OCI-LY7 (cell line): ENCODE data around the gene BOLA3. TPM values are rescaled to one million over a fixed set of nuclear protein-coding genes. Genes with fewer than 3 reads are reported as not detected.
A peak's percentile ranks its signal among the peaks of the same experiment; 100 is the strongest.

Source experiments
- BruUV-seq: library from RNA; stranded (reverse); fragments of 400-500 nt; replicated peaks from 2 replicates; lab custom pipeline; 2021; lab: Mats Ljungman, UMichigan
- CTCF ChIA-PET: fragments of 300-600 bp; sonication (Branson Sonifier 250); formaldehyde crosslinking; loops from one replicate; lab custom pipeline; 2022; ENCODE audit warnings: antibody characterized with exemption; ENCODE audit not compliant: unreplicated experiment; lab: Charles Lee
- POLR2A ChIA-PET: fragments of 300-600 bp; sonication (Branson Sonifier 250); formaldehyde crosslinking; loops from one replicate; lab custom pipeline; 2022; ENCODE audit warnings: antibody characterized with exemption; lab: Charles Lee
- DNase-seq: peaks from one replicate; pipeline ENCODE4 v3.0.0-alpha.2; 2015; ENCODE audit warnings: low spot score
- H2AFZ ChIP-seq: fragments of 200-600 bp; sonication (generic), shearing (Covaris generic); 2 replicates; pipeline ENCODE4 v1.6.1; 2014; ENCODE audit warnings: mild to moderate bottlenecking, antibody characterized with exemption, low read length, moderate library complexity
- H3K27ac ChIP-seq: fragments of 200-600 bp; sonication (generic); 2 replicates; pipeline ENCODE4 v1.5.1; 2014; ENCODE audit warnings: mixed run types, low read depth, mild to moderate bottlenecking, moderate library complexity, low read length, inconsistent platforms; ENCODE audit not compliant: poor library complexity, severe bottlenecking
- H3K36me3 ChIP-seq: fragments of 200-600 bp; sonication (generic); 2 replicates; pipeline ENCODE4 v1.6.1; 2014; ENCODE audit warnings: mild to moderate bottlenecking, antibody characterized with exemption, low read length, moderate library complexity, mixed read lengths; ENCODE audit not compliant: insufficient read depth
- H3K4me1 ChIP-seq: fragments of 200-600 bp; sonication (generic); 2 replicates; pipeline ENCODE4 v1.5.1; 2014; ENCODE audit warnings: mild to moderate bottlenecking, low read length; ENCODE audit not compliant: insufficient read depth, poor library complexity, severe bottlenecking
- H3K4me2 ChIP-seq: fragments of 200-600 bp; sonication (generic); 2 replicates; pipeline ENCODE4 v1.6.1; 2014; ENCODE audit warnings: mild to moderate bottlenecking, low read length
- H3K4me3 ChIP-seq: fragments of 200-600 bp; sonication (generic); 2 replicates; pipeline ENCODE4 v1.5.1; 2014; ENCODE audit warnings: mild to moderate bottlenecking, low read depth, low read length; ENCODE audit not compliant: poor library complexity, severe bottlenecking
- H3K79me2 ChIP-seq: fragments of 200-600 bp; sonication (generic); 2 replicates; pipeline ENCODE4 v1.6.1; 2016; ENCODE audit warnings: low read depth, mild to moderate bottlenecking, low read length, moderate library complexity, mixed read lengths; ENCODE audit not compliant: insufficient read depth
- H3K9me2 ChIP-seq: fragments of 200-600 bp; sonication (generic); 2 replicates; pipeline ENCODE4 v1.6.1; 2016; ENCODE audit warnings: mild to moderate bottlenecking, low read length, mixed read lengths; ENCODE audit not compliant: insufficient read depth
- H3K9me3 ChIP-seq: fragments of 200-600 bp; sonication (generic); 2 replicates; pipeline ENCODE4 v1.6.1; 2014; ENCODE audit warnings: mild to moderate bottlenecking, mixed run types, low read length, mixed read lengths
- H4K20me1 ChIP-seq: fragments of 200-600 bp; sonication (generic); 2 replicates; pipeline ENCODE4 v1.6.1; 2014; ENCODE audit warnings: mild to moderate bottlenecking, antibody characterized with exemption, low read length, moderate library complexity, mixed read lengths; ENCODE audit not compliant: insufficient read depth
- EZH2phosphoT487 ChIP-seq: fragments of 200-600 bp; sonication (generic); IDR thresholded peaks from 2 replicates; pipeline ENCODE4 v1.6.1; 2018; ENCODE audit warnings: low read depth, borderline replicate concordance, mild to moderate bottlenecking, mixed run types, antibody characterized with exemption, low read length, moderate library complexity, mixed read lengths
- intact Hi-C: fragments of 100-400 bp; cut with micrococcal nuclease; formaldehyde crosslinking; loops from one replicate; pipeline ENCODE4 v1.10.0; 2022; ENCODE audit not compliant: unreplicated experiment
- total RNA-seq, 2 experiments: library from RNA; depleted of rRNA in 1 of 2; stranded (reverse); fragments of >200 nt in 1 of 2; shearing (Covaris generic) in 1 of 2; gene quantifications; 2 replicates each; pipeline ENCODE4 v1.2.3, GENCODE V29; 2014 to 2022
- TF ChIP-seq, protein P1 (sequence below): fragments of 200-600 bp; sonication (generic); conservative IDR thresholded peaks from 2 replicates; pipeline ENCODE4 v1.5.1; 2014; ENCODE audit warnings: mild to moderate bottlenecking, antibody characterized with exemption, low read length, moderate library complexity, mixed read lengths

The BOLA3 gene
- total RNA-seq, 2 experiments from 2014 or later = 33.6 to 53.3 TPM

DNA sequence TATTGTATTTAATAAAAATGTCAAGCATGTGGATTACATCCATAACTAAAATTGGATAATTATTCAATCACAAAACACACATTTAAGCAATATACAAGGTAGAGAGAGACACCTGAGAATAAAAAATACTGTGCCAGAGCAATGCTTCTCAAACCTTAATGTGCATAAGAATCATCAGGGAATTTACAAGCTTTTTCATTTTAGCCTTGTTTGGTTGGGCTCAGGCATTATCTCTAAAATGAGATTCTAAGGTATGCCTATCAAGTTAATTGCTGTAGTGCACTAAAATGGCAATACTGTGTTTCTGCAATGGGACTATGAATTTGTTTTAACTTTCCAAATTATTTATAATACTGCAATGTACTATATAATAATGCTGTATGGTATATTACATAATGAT, 30.0 kb upstream of the BOLA3 start:
- H3K9me2 ChIP-seq = no peaks in the 10 kb centered on the region
- H3K4me1 ChIP-seq = peaks cover 63% of the 10 kb centered on the region

DNA sequence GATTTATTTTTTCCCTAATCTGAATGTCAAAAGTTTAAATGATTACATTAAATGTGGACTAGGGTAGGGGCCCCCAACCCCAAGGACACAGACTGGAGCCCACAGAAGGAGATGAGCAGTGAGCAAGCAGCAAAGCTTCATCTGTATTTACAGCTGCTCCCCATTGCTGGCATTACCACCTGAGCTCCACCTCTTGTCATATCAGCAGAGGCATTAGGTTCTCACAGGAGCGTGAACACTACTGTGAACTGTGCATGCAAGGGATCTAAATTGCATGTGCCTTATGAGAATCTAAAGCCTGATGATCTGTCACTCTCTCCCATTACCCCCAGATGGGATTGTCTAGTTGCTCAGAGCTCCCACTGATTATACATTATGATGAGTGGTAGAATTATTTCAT, 27.2 kb upstream of the BOLA3 start:
- peaks cover 87% of the 10 kb centered on the region for H3K79me2 ChIP-seq
- no TSS peak for BruUV-seq
- intact Hi-C loops = no loop called here
- no peak for TF ChIP-seq EZH2phosphoT487
- TF ChIP-seq, protein P1, sequence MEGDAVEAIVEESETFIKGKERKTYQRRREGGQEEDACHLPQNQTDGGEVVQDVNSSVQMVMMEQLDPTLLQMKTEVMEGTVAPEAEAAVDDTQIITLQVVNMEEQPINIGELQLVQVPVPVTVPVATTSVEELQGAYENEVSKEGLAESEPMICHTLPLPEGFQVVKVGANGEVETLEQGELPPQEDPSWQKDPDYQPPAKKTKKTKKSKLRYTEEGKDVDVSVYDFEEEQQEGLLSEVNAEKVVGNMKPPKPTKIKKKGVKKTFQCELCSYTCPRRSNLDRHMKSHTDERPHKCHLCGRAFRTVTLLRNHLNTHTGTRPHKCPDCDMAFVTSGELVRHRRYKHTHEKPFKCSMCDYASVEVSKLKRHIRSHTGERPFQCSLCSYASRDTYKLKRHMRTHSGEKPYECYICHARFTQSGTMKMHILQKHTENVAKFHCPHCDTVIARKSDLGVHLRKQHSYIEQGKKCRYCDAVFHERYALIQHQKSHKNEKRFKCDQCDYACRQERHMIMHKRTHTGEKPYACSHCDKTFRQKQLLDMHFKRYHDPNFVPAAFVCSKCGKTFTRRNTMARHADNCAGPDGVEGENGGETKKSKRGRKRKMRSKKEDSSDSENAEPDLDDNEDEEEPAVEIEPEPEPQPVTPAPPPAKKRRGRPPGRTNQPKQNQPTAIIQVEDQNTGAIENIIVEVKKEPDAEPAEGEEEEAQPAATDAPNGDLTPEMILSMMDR = no peak
- CTCF ChIA-PET = no interaction called here
- H3K9me2 ChIP-seq = no peaks in the 10 kb centered on the region
- H3K4me1 ChIP-seq = peaks cover 45% of the 10 kb centered on the region
- H3K4me3 ChIP-seq = peak overlapping the region; percentile 15
- POLR2A ChIA-PET = interaction anchor here (1.7 kb wide), 1 partner anchor 22 kb away, joined by 3 read pairs; no protein-coding TSS in a partner anchor
- no peak overlapping the region for H2AFZ ChIP-seq
- H3K9me3 ChIP-seq = peaks cover 16% of the 10 kb centered on the region; the same call in 1 of the 2 replicates
- H4K20me1 ChIP-seq = peaks cover 27% of the 10 kb centered on the region
- H3K27ac ChIP-seq = no peak overlapping the region
- peak; percentile 25 for DNase-seq
- peaks cover 75% of the 10 kb centered on the region for H3K36me3 ChIP-seq
- peak overlapping the region; percentile 18 for H3K4me2 ChIP-seq

More for the DNA sequence above, 30.0 kb upstream of the BOLA3 start:
- peak overlapping the region; percentile 84 for H3K4me3 ChIP-seq
- POLR2A ChIA-PET = interaction anchor here (0.6 to 5.8 kb wide), 9 partner anchors 9 to 431 kb away, joined by 3 to 118 read pairs (median 7); partner anchors contain the start of gene MTHFD2
- DNase-seq = no peak
- BruUV-seq = TSS peak; percentile 67
- H3K27ac ChIP-seq = peak overlapping the region; percentile 90
- intact Hi-C loops = loop anchor here (1.0 kb wide), 1 partner anchor 22 kb away; no protein-coding TSS in a partner anchor
- H3K79me2 ChIP-seq = peaks cover 65% of the 10 kb centered on the region
- H3K36me3 ChIP-seq = peaks cover 47% of the 10 kb centered on the region
- peaks cover 16% of the 10 kb centered on the region; the same call in 1 of the 2 replicates for H3K9me3 ChIP-seq
- no peak for TF ChIP-seq EZH2phosphoT487
- TF ChIP-seq, protein P1 = no peak
- peak overlapping the region; percentile 87 for H3K4me2 ChIP-seq
- H2AFZ ChIP-seq = no peak overlapping the region
- CTCF ChIA-PET = interaction anchor here (1.5 kb wide), 1 partner anchor 21 kb away, joined by 8 read pairs; the partner anchor contains the start of gene MTHFD2
- H4K20me1 ChIP-seq = peaks cover 24% of the 10 kb centered on the region

DNA sequence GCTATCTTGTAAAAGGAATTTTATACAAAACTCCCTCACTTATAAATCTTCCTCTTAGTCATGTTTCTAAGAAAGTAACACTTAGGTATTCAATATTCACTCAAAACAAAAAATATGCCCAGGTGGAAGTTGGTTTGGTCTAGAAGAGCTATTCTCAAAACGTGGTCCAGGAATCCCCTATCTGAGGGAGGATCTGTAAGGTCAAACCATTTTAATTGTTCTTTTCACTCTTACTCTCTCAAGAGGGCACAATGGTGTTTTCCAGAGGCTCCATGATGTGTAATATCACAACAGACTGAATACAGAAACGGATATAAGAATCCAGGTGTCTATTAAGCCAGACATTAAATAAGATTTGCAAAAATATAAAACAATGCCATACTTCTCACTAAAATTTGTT, 21.0 kb upstream of the BOLA3 start:
- DNase-seq = no peak
- ChIA-PET CTCF (no interaction called here), POLR2A (interaction anchor here (0.5 to 1.8 kb wide), 4 partner anchors 10 to 23 kb away, joined by 4 to 8 read pairs (median 4); partner anchors contain the start of gene MOB1A)
- no peak overlapping the region for H3K27ac ChIP-seq
- H3K4me2 ChIP-seq = no peak overlapping the region
- peaks cover 95% of the 10 kb centered on the region for H3K36me3 ChIP-seq
- H2AFZ ChIP-seq = no peak overlapping the region
- no TSS peak for BruUV-seq
- H3K4me1 ChIP-seq = peaks cover 15% of the 10 kb centered on the region
- no peak overlapping the region for H3K4me3 ChIP-seq
- no peaks in the 10 kb centered on the region for H3K9me2 ChIP-seq
- H4K20me1 ChIP-seq = 0 out of 2 replicates have a peak, but pooled peaks cover 8% of the 10 kb centered on the region
- H3K9me3 ChIP-seq = peaks cover 9% of the 10 kb centered on the region; the same call in 1 of the 2 replicates
- H3K79me2 ChIP-seq = peaks cover 94% of the 10 kb centered on the region
- TF ChIP-seq EZH2phosphoT487 = no peak
- TF ChIP-seq, protein P1 = no peak
- intact Hi-C loops = loop anchor here (5.0 kb wide), 1 partner anchor 44 kb away; no protein-coding TSS in a partner anchor
